ENCODE measurements around the gene STK10. TPM values are rescaled to one million over a fixed set of nuclear protein-coding genes. Genes with fewer than 3 reads are reported as not detected.
A peak's percentile ranks its signal among the peaks of the same experiment; 100 is the strongest.

The STK10 gene
- total and polyA plus RNA-seq, 4 donors: 2.8 to 21.7 (median 7.7) TPM

- no peak for DNase-seq (ENCODE audit: low spot score)
- no peak for TF ChIP-seq NR2F2 (IDR thresholded peaks at IDR 0.05)
- no peak for TF ChIP-seq TAF1 (conservative IDR thresholded peaks at IDR 0.05)
- no peak for TF ChIP-seq FOXA2 (IDR thresholded peaks at IDR 0.05)
- no peaks in the 10 kb centered on the region for H3K9me3 ChIP-seq (ENCODE audit: control insufficient read depth in 4 of 4, low read length in 3 of 4)
- H3K27ac ChIP-seq (ENCODE audit: low read depth in 1 of 2, low read length in 2 of 2): no peak overlapping the region
- H3K36me3 ChIP-seq (ENCODE audit: control insufficient read depth in 4 of 4, insufficient read depth in 3 of 4, low read depth in 1 of 4, low read length in 3 of 4): no peaks in the 10 kb centered on the region
- H3K4me3 ChIP-seq (ENCODE audit: low read depth in 1 of 3, low read length in 3 of 3): no peak overlapping the region
- peaks cover 0 to 6% (median 3%) of the 10 kb centered on the region in 4 donors for H3K4me1 ChIP-seq (ENCODE audit: control insufficient read depth in 4 of 4, insufficient read depth in 4 of 4, low read length in 3 of 4)
- no peak overlapping the region for H3K9ac ChIP-seq (ENCODE audit: low read depth in 1 of 2, low read length in 2 of 2)
- no peaks in the 10 kb centered on the region for H3K27me3 ChIP-seq (ENCODE audit: control insufficient read depth in 4 of 4, insufficient read depth in 4 of 4, low read length in 3 of 4)
These were observed 76.2 kb downstream of the STK10 start for GRCh38 chr5:172111852-172112225.

DNA sequence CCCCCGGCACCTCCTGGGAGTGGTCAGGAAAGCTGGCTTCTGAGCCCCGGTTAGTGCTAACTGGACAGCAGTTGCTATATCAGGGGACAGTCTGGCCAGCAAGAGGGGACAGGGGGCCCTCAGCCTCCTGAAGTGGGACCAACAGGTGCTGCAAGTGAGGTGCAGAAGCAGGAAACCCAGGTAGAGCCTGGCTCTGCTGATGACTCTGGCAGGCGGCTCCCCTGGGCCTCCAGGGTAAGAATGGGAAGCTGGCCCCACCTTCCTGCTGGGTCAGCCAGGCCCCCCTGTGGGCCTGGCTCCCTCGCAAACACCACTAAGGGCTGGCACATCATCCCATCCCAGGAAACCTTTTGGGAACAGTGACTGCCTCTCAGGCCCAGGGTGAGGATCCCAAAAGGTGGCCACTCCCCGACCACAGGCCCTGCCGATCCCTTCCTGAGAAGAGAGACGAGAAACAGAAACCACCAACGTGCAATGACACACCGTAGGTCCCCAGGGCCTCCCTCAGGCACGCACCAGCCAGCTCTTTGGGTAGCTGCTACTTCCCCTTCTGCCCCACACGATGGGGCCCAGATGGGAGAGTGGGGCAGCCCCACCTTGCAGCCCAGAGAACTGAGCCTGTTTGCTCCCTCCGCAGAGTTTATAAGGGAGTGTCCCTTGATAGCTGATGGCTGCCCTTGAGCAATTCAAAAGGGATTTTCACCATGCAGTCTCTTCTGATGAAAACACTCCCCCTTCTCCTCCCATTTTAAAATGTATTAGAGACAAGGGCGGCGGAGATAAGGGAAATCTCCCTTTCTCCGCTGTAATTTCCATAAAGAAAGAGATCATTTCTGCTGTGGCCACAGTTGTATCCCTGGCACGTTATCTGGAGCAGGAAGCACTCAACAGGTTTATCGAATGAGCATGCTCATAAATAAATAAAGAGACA is 76.8 kb downstream of the STK10 start:
- peaks cover 0 to 9% (median 3%) of the 10 kb centered on the region in 4 donors for H3K4me1 ChIP-seq (ENCODE audit: control insufficient read depth in 4 of 4, insufficient read depth in 4 of 4, low read length in 3 of 4)
- TF ChIP-seq JUND (IDR thresholded peaks at IDR 0.05) (no peak), RAD21 (IDR thresholded peaks at IDR 0.05) (no peak), YY1 (IDR thresholded peaks at IDR 0.05) (peak; percentile 12), FOXA1 (IDR thresholded peaks at IDR 0.05) (no peak)
- H3K36me3 ChIP-seq (ENCODE audit: control insufficient read depth in 4 of 4, insufficient read depth in 3 of 4, low read depth in 1 of 4, low read length in 3 of 4): no peaks in the 10 kb centered on the region
- 56% methylated on average over 17 of the region's 17 CpGs for WGBS
- no peaks in the 10 kb centered on the region for H3K9me3 ChIP-seq (ENCODE audit: control insufficient read depth in 4 of 4, low read length in 3 of 4)
- H3K27me3 ChIP-seq (ENCODE audit: control insufficient read depth in 4 of 4, insufficient read depth in 4 of 4, low read length in 3 of 4): no peaks in the 10 kb centered on the region
- peak; percentile 58 for DNase-seq (ENCODE audit: low spot score)
- no peak overlapping the region for H3K9ac ChIP-seq (ENCODE audit: low read depth in 1 of 2, low read length in 2 of 2)
- no peak overlapping the region for H3K4me3 ChIP-seq (ENCODE audit: low read depth in 1 of 3, low read length in 3 of 3)
- H3K27ac ChIP-seq (ENCODE audit: low read depth in 1 of 2, low read length in 2 of 2): peak overlapping the region; percentile 49 to 54

DNA sequence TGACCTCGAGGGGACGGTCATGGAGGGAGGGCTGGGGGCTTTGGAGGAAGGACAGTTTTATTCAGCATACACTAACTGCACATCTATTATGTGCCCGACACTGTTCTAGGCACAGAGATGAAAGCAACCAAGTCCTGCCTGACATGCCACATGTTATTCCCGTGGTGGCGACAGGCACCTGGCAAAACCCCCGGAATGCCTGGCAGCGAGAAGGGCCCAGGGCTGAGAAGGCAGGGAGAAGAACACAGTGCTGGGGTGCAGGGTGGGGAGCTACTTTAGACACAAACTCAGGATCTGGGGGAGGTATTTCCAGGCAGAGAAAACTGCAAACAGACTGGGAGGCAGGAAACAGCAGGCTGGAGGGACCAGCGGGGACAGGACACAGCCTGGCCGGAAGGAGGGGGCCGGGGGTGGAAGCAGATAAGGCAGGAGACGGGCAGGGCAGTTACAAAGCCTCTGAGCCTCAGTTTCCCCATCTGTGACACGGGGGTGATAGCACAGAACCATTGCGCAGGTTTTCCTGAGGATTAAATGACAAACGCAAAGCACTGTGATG is 77.7 kb downstream of the STK10 start:
- peak overlapping the region in 1 of 2 donors; percentile 54 for H3K27ac ChIP-seq (ENCODE audit: low read depth in 1 of 2, low read length in 2 of 2)

More for the DNA sequence above, 77.7 kb downstream of the STK10 start:
- Histone ChIP-seq H3K4me1 (ENCODE audit: control insufficient read depth in 4 of 4, insufficient read depth in 4 of 4, low read length in 3 of 4) (peaks cover 0 to 9% (median 3%) of the 10 kb centered on the region in 4 donors), H3K27me3 (ENCODE audit: control insufficient read depth in 4 of 4, insufficient read depth in 4 of 4, low read length in 3 of 4) (no peaks in the 10 kb centered on the region), H3K36me3 (ENCODE audit: control insufficient read depth in 4 of 4, insufficient read depth in 3 of 4, low read depth in 1 of 4, low read length in 3 of 4) (no peaks in the 10 kb centered on the region), H3K4me3 (ENCODE audit: low read depth in 1 of 3, low read length in 3 of 3) (no peak overlapping the region), H3K9ac (ENCODE audit: low read depth in 1 of 2, low read length in 2 of 2) (no peak overlapping the region), H3K9me3 (ENCODE audit: control insufficient read depth in 4 of 4, low read length in 3 of 4) (no peaks in the 10 kb centered on the region)
- no peak for DNase-seq (ENCODE audit: low spot score)
- TF ChIP-seq TAF1 (conservative IDR thresholded peaks at IDR 0.05) (no peak), YY1 (IDR thresholded peaks at IDR 0.05) (no peak), EGR1 (IDR thresholded peaks at IDR 0.05; ENCODE audit: low read depth in 2 of 2) (no peak), GABPA (IDR thresholded peaks at IDR 0.05 in 1 of 2, conservative IDR thresholded peaks at IDR 0.05 in 1 of 2) (no peak), HNF4G (IDR thresholded peaks at IDR 0.05) (no peak), ZBTB33 (IDR thresholded peaks at IDR 0.05) (no peak), CTCF (IDR thresholded peaks at IDR 0.05; ENCODE audit: low read depth, low read length, missing input control) (no peak)
- TF ChIP-seq, protein P1, sequence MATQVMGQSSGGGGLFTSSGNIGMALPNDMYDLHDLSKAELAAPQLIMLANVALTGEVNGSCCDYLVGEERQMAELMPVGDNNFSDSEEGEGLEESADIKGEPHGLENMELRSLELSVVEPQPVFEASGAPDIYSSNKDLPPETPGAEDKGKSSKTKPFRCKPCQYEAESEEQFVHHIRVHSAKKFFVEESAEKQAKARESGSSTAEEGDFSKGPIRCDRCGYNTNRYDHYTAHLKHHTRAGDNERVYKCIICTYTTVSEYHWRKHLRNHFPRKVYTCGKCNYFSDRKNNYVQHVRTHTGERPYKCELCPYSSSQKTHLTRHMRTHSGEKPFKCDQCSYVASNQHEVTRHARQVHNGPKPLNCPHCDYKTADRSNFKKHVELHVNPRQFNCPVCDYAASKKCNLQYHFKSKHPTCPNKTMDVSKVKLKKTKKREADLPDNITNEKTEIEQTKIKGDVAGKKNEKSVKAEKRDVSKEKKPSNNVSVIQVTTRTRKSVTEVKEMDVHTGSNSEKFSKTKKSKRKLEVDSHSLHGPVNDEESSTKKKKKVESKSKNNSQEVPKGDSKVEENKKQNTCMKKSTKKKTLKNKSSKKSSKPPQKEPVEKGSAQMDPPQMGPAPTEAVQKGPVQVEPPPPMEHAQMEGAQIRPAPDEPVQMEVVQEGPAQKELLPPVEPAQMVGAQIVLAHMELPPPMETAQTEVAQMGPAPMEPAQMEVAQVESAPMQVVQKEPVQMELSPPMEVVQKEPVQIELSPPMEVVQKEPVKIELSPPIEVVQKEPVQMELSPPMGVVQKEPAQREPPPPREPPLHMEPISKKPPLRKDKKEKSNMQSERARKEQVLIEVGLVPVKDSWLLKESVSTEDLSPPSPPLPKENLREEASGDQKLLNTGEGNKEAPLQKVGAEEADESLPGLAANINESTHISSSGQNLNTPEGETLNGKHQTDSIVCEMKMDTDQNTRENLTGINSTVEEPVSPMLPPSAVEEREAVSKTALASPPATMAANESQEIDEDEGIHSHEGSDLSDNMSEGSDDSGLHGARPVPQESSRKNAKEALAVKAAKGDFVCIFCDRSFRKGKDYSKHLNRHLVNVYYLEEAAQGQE (IDR thresholded peaks at IDR 0.05): no peak
- WGBS: 71% methylated on average over 14 of the region's 14 CpGs
